Measurements from ENCODE around the gene ZNF217. TPM values are rescaled to one million over a fixed set of nuclear protein-coding genes. Genes with fewer than 3 reads are reported as not detected.
"Not testable (repeated sequence)": the region's sequence is repeated elsewhere in the genome, so short reads cannot be mapped to it uniquely, and the experiment has no call there.

Gene ZNF217
- total RNA-seq, 4 donors from 2014 or later: 31.2 to 64.8 (median 46.7) TPM

GRCh38 chr20:53559816-53560215, 33.8 kb downstream of the ZNF217 start:
- no peak for DNase-seq (ENCODE audit: low spot score in 2 of 2)
- Histone ChIP-seq H3K27me3 (no peaks in the 10 kb centered on the region), H3K36me3 (peaks cover 4% of the 10 kb centered on the region), H3K4me1 (no peaks in the 10 kb centered on the region), H3K9me3 (no peaks in the 10 kb centered on the region), H3K4me3 (no peak overlapping the region), H3K27ac (no peak overlapping the region)
- TF ChIP-seq POLR2AphosphoS5 (IDR thresholded peaks at IDR 0.05) (no peak), POLR2A (IDR thresholded peaks at IDR 0.05) (no peak), EP300 (IDR thresholded peaks at IDR 0.05) (no peak), CTCF (IDR thresholded peaks at IDR 0.05) (no peak)
- 76% methylated on average over 7 of the region's 7 CpGs for WGBS

GRCh38 chr20:53557130-53557529, 36.5 kb downstream of the ZNF217 start:
- H3K36me3 ChIP-seq: no peaks in the 10 kb centered on the region
- no peaks in the 10 kb centered on the region for H3K4me1 ChIP-seq
- H3K27ac ChIP-seq: no peak overlapping the region
- no peak for DNase-seq (ENCODE audit: low spot score in 2 of 2)
- no peaks in the 10 kb centered on the region for H3K27me3 ChIP-seq
- 86% methylated on average over 7 of the region's 7 CpGs for WGBS
- TF ChIP-seq EP300 (IDR thresholded peaks at IDR 0.05) (no peak), CTCF (IDR thresholded peaks at IDR 0.05) (no peak), POLR2A (IDR thresholded peaks at IDR 0.05) (no peak), POLR2AphosphoS5 (IDR thresholded peaks at IDR 0.05) (no peak)
- H3K9me3 ChIP-seq: no peaks in the 10 kb centered on the region
- H3K4me3 ChIP-seq: no peak overlapping the region

GRCh38 chr20:53556267-53556897, 37.3 kb downstream of the ZNF217 start:
- TF ChIP-seq CTCF (IDR thresholded peaks at IDR 0.05) (no peak), EP300 (IDR thresholded peaks at IDR 0.05) (no peak), POLR2AphosphoS5 (IDR thresholded peaks at IDR 0.05) (no peak), POLR2A (IDR thresholded peaks at IDR 0.05) (no peak)
- 86% methylated on average over 11 of the region's 11 CpGs for WGBS
- H3K27ac ChIP-seq: no peak overlapping the region
- no peaks in the 10 kb centered on the region for H3K9me3 ChIP-seq
- H3K27me3 ChIP-seq: no peaks in the 10 kb centered on the region
- DNase-seq (ENCODE audit: low spot score in 2 of 2): no peak
- no peaks in the 10 kb centered on the region for H3K36me3 ChIP-seq
- no peaks in the 10 kb centered on the region for H3K4me1 ChIP-seq
- no peak overlapping the region for H3K4me3 ChIP-seq

- no peak for DNase-seq (ENCODE audit: low spot score in 2 of 2)
- no peaks in the 10 kb centered on the region for H3K36me3 ChIP-seq
- 97% methylated on average over 2 of the region's 2 CpGs for WGBS
- H3K27ac ChIP-seq: no peak overlapping the region
- no peak overlapping the region for H3K4me3 ChIP-seq
- TF ChIP-seq POLR2AphosphoS5 (IDR thresholded peaks at IDR 0.05) (no peak), POLR2A (IDR thresholded peaks at IDR 0.05) (no peak), EP300 (IDR thresholded peaks at IDR 0.05) (no peak), CTCF (IDR thresholded peaks at IDR 0.05) (no peak)
- no peaks in the 10 kb centered on the region for H3K4me1 ChIP-seq
- no peaks in the 10 kb centered on the region for H3K9me3 ChIP-seq
- no peaks in the 10 kb centered on the region for H3K27me3 ChIP-seq
Observed at GRCh38 chr20:53555816-53556215, 37.8 kb downstream of the ZNF217 start.

GRCh38 chr20:53555081-53555480, 38.6 kb downstream of the ZNF217 start:
- H3K9me3 ChIP-seq: no peaks in the 10 kb centered on the region
- 86% methylated on average over 4 of the region's 4 CpGs for WGBS
- no peaks in the 10 kb centered on the region for H3K27me3 ChIP-seq
- no peak for DNase-seq (ENCODE audit: low spot score in 2 of 2)
- TF ChIP-seq POLR2A (IDR thresholded peaks at IDR 0.05) (no peak), EP300 (IDR thresholded peaks at IDR 0.05) (no peak), POLR2AphosphoS5 (IDR thresholded peaks at IDR 0.05) (no peak), CTCF (IDR thresholded peaks at IDR 0.05) (no peak)
- H3K27ac ChIP-seq: no peak overlapping the region
- H3K4me1 ChIP-seq: no peaks in the 10 kb centered on the region
- no peak overlapping the region for H3K4me3 ChIP-seq
- H3K36me3 ChIP-seq: no peaks in the 10 kb centered on the region

- H3K9me3 ChIP-seq; H3K27me3 ChIP-seq; H3K4me1 ChIP-seq; DNase-seq (ENCODE audit: low spot score in 2 of 2); H3K27ac ChIP-seq; H3K4me3 ChIP-seq; H3K36me3 ChIP-seq: not testable (repeated sequence)
- WGBS: 98% methylated on average over 6 of the region's 6 CpGs
Observed at GRCh38 chr20:53552572-53552893, 41.1 kb downstream of the ZNF217 start.

- not testable (repeated sequence) for H3K4me3 ChIP-seq; H3K36me3 ChIP-seq; H3K27ac ChIP-seq; H3K4me1 ChIP-seq; H3K9me3 ChIP-seq; H3K27me3 ChIP-seq; DNase-seq (ENCODE audit: low spot score in 2 of 2)
- 89% methylated on average over 12 of the region's 12 CpGs for WGBS
Observed at GRCh38 chr20:53551719-53552571, 41.7 kb downstream of the ZNF217 start.
